ENCODE data around the gene ZNRF3. TPM values are rescaled to one million over a fixed set of nuclear protein-coding genes. Genes with fewer than 3 reads are reported as not detected.

The ZNRF3 gene
- total RNA-seq, 2 donors from 2014 or later = 6.2 to 7.0 TPM

GRCh38 chr22:28922540-28923244 lies 39.3 kb downstream of the ZNRF3 start:
- intact Hi-C loops (cut with DNase I, micrococcal nuclease) = no loop called here
- DNase-seq (no peak), ATAC-seq (no peak)

GRCh38 chr22:28923826-28924732 lies 40.7 kb downstream of the ZNRF3 start:
- intact Hi-C loops (cut with DNase I, micrococcal nuclease) = no loop called here
- DNase-seq (peak; percentile 45 to 57), ATAC-seq (peak; percentile 73)

- DNase-seq (no peak), ATAC-seq (no peak)
- intact Hi-C loops (cut with DNase I, micrococcal nuclease) = no loop called here
Observed at GRCh38 chr22:28925916-28926315, 42.5 kb downstream of the ZNRF3 start.

GRCh38 chr22:28927630-28928029 lies 44.3 kb downstream of the ZNRF3 start:
- intact Hi-C loops (cut with DNase I, micrococcal nuclease) = no loop called here
- DNase-seq = no peak
- ATAC-seq = no peak

- intact Hi-C loops (cut with DNase I, micrococcal nuclease) = no loop called here
- ATAC-seq (peak; percentile 46), DNase-seq (no peak)
Observed at GRCh38 chr22:28929197-28929596, 45.8 kb downstream of the ZNRF3 start.

- intact Hi-C loops (cut with DNase I, micrococcal nuclease) = no loop called here
- no peak for ATAC-seq
- no peak for DNase-seq
Observed at GRCh38 chr22:28930357-28931007, 47.1 kb downstream of the ZNRF3 start.

GRCh38 chr22:28931844-28932567 lies 48.6 kb downstream of the ZNRF3 start:
- peak; percentile 22 for ATAC-seq
- intact Hi-C loops (cut with DNase I, micrococcal nuclease) = no loop called here
- no peak for DNase-seq

GRCh38 chr22:28933321-28933720 lies 49.9 kb downstream of the ZNRF3 start:
- DNase-seq = no peak

GRCh38 chr22:28934026-28934425 lies 50.7 kb downstream of the ZNRF3 start:
- intact Hi-C loops (cut with DNase I, micrococcal nuclease) = no loop called here
- DNase-seq (no peak), ATAC-seq (no peak)

More at GRCh38 chr22:28933321-28933720, 49.9 kb downstream of the ZNRF3 start:
- intact Hi-C loops (cut with DNase I, micrococcal nuclease) = no loop called here
- no peak for ATAC-seq

GRCh38 chr22:28935140-28935539 lies 51.8 kb downstream of the ZNRF3 start:
- no peak for ATAC-seq
- DNase-seq = no peak
- intact Hi-C loops (cut with DNase I, micrococcal nuclease) = no loop called here

GRCh38 chr22:28935713-28936112 lies 52.3 kb downstream of the ZNRF3 start:
- intact Hi-C loops (cut with DNase I, micrococcal nuclease) = no loop called here
- no peak for ATAC-seq
- DNase-seq = no peak

- intact Hi-C loops (cut with DNase I, micrococcal nuclease) = no loop called here
- DNase-seq (no peak), ATAC-seq (no peak)
Observed at GRCh38 chr22:28936200-28936599, 52.8 kb downstream of the ZNRF3 start.

- ATAC-seq (no peak), DNase-seq (no peak)
- intact Hi-C loops (cut with DNase I, micrococcal nuclease) = no loop called here
Observed at GRCh38 chr22:28937206-28938025, 54.0 kb downstream of the ZNRF3 start.

GRCh38 chr22:28938286-28938833 lies 55.0 kb downstream of the ZNRF3 start:
- DNase-seq (no peak), ATAC-seq (peak; percentile 23)
- intact Hi-C loops (cut with DNase I, micrococcal nuclease) = no loop called here

- intact Hi-C loops (cut with DNase I, micrococcal nuclease) = no loop called here
- no peak for DNase-seq
- no peak for ATAC-seq
Observed at GRCh38 chr22:28939394-28939793, 56.0 kb downstream of the ZNRF3 start.

- intact Hi-C loops (cut with DNase I, micrococcal nuclease) = no loop called here
- no peak for ATAC-seq
- no peak for DNase-seq
Observed at GRCh38 chr22:28939932-28940331, 56.6 kb downstream of the ZNRF3 start.

- intact Hi-C loops (cut with DNase I, micrococcal nuclease) = no loop called here
- DNase-seq (no peak), ATAC-seq (peak; percentile 23)
Observed at GRCh38 chr22:28940441-28940840, 57.1 kb downstream of the ZNRF3 start.

- ATAC-seq (no peak), DNase-seq (no peak)
- intact Hi-C loops (cut with DNase I, micrococcal nuclease) = no loop called here
Observed at GRCh38 chr22:28942333-28942732, 59.0 kb downstream of the ZNRF3 start.

All from left colon (tissue), 2 donors.